HG02884 (cell line): ENCODE measurements around the gene ALDH3A1.

Source experiments
- ATAC-seq: cut with Tn5 transposase; IDR thresholded peaks from one replicate; pipeline ENCODE4 v1.9.1; 2021; ENCODE audit warnings: mild to moderate bottlenecking, moderate library complexity; ENCODE audit not compliant: unreplicated experiment

ALDH3A1 gene

GRCh38 chr17:19705771-19706770 is 42.0 kb downstream of the ALDH3A1 start:
- ATAC-seq, result no peak

DNA sequence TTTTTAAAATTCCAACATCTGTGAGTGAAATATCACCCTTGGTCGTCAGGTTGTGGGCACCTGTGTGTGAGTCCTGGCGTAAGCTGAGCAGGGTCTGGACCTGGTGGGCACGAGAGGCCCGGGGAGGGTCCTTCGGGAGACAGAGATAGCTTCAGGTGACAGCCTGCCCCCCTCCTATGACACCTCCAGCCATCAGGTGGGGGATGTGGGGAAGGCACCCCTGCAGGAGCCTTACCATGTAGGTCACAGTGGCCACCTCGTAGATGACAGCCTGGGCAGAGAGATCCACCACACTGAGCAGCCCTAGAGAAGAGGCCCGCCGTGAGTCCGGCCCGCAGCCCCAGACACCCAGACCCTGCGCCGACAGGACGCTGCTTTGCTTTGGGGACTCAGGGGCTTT is 42.9 kb downstream of the ALDH3A1 start:
- no peak for ATAC-seq

GRCh38 chr17:19703828-19704613 is 44.1 kb downstream of the ALDH3A1 start:
- ATAC-seq, result no peak

DNA sequence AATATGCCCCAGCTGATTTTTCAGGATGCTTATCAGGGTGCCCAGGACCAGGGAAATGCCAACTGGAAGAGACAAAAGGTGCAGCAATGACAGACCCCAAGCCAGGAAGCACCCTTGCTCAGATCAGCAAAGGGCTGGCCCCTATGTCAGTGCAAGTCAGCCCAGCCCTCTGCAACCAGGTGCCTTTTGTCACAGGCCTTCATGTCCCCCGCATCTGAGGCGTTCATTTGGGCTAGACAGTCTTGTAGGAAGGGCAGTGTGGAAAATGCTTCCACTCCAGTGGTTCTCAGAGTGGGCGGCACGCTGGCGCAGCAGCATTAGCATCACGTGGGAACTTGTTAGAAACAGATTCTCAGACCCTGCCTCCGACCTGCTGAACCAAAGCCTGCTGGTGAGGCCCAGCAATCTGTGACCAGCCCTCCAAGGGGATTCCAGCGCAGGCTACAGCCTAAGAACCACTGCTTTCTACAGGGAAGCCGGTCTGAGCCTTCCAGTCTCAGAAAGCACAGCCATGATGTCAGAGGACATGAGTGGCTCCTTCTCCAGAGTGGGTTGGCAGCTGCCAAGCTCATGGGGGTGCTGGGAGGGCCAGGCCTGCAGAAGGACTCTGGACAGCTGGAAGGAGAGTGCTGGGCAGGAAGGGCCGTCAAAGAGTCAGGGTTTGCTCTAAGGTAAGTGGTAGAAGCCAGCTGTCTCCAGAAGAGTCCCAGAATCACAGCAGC is 44.8 kb downstream of the ALDH3A1 start:
- ATAC-seq, result no peak

GRCh38 chr17:19702217-19702641 is 45.9 kb downstream of the ALDH3A1 start:
- ATAC-seq, result no peak
